HG03439 (cell line): ENCODE data around the gene SNTG2.

Source experiments
- ATAC-seq: cut with Tn5 transposase; IDR thresholded peaks from one replicate; pipeline ENCODE4 v1.9.1; 2021; ENCODE audit warnings: mild to moderate bottlenecking, moderate library complexity; ENCODE audit not compliant: unreplicated experiment

Gene SNTG2

GRCh38 chr2:926259-926793 lies 24.3 kb upstream of the SNTG2 start:
- no peak for ATAC-seq

- ATAC-seq = no peak
Observed at GRCh38 chr2:926896-927295, 23.8 kb upstream of the SNTG2 start.

GRCh38 chr2:929011-929735 lies 21.5 kb upstream of the SNTG2 start:
- ATAC-seq = no peak

GRCh38 chr2:929925-930324 lies 20.7 kb upstream of the SNTG2 start:
- ATAC-seq = no peak

GRCh38 chr2:930935-931334 lies 19.7 kb upstream of the SNTG2 start:
- no peak for ATAC-seq

GRCh38 chr2:932320-933115 lies 18.1 kb upstream of the SNTG2 start:
- ATAC-seq = no peak

- no peak for ATAC-seq
Observed at GRCh38 chr2:933734-934295, 16.8 kb upstream of the SNTG2 start.

GRCh38 chr2:937530-937929 lies 13.1 kb upstream of the SNTG2 start:
- ATAC-seq = no peak

- no peak for ATAC-seq
Observed at GRCh38 chr2:938181-939005, 12.3 kb upstream of the SNTG2 start.

- no peak for ATAC-seq
Observed at GRCh38 chr2:939936-940601, 10.6 kb upstream of the SNTG2 start.

- ATAC-seq = no peak
Observed at GRCh38 chr2:941871-942270, 8.8 kb upstream of the SNTG2 start.

- ATAC-seq = no peak
Observed at GRCh38 chr2:942775-943460, 7.7 kb upstream of the SNTG2 start.

- ATAC-seq = no peak
Observed at GRCh38 chr2:943461-943797, 7.2 kb upstream of the SNTG2 start.

GRCh38 chr2:943821-944220 lies 6.8 kb upstream of the SNTG2 start:
- no peak for ATAC-seq

GRCh38 chr2:944693-945092 lies 6.0 kb upstream of the SNTG2 start:
- no peak for ATAC-seq

GRCh38 chr2:945104-945503 lies 5.5 kb upstream of the SNTG2 start:
- no peak for ATAC-seq

- ATAC-seq = no peak
Observed at GRCh38 chr2:946073-946948, 4.3 kb upstream of the SNTG2 start.

GRCh38 chr2:949384-950079 lies 1.1 kb upstream of the SNTG2 start:
- no peak for ATAC-seq
